GM12878 (cell line): ENCODE measurements around the gene NOL12. TPM values are rescaled to one million over a fixed set of nuclear protein-coding genes. Genes with fewer than 3 reads are reported as not detected.
A peak's percentile ranks its signal among the peaks of the same experiment; 100 is the strongest.

ENCODE experiments used
- ATAC-seq: fragments of 200-7000 bp; cut with Tn5 transposase; 3 replicates; pipeline ENCODE4 v1.9.1; 2020; ENCODE audit warnings: mild to moderate bottlenecking, moderate library complexity
- BruUV-seq: library from RNA; stranded (reverse); fragments of 400-500 nt; replicated peaks from 2 replicates; lab custom pipeline; 2021; lab: Mats Ljungman, UMichigan
- CTCF ChIA-PET: fragments of 300-600 bp; sonication (Branson Sonifier 250); formaldehyde crosslinking; extraction: SDS; loops from one replicate; lab custom pipeline; 2021; ENCODE audit warnings: inconsistent platforms; lab: Yijun Ruan, JAX
- POLR2A ChIA-PET: fragments of 350-600 bp; formaldehyde crosslinking; extraction: SDS; loops from one replicate; lab custom pipeline; 2021; ENCODE audit warnings: inconsistent platforms; lab: Charles Lee
- RAD21 ChIA-PET: fragments of 300-600 bp; sonication (Branson Sonifier 250); formaldehyde crosslinking; loops from one replicate; lab custom pipeline; 2023; ENCODE audit warnings: antibody characterized with exemption; ENCODE audit not compliant: unreplicated experiment; lab: Charles Lee
- SMC1A ChIA-PET: fragments of 300-600 bp; sonication (Branson Sonifier 250); formaldehyde crosslinking; loops from one replicate; lab custom pipeline; 2023; ENCODE audit not compliant: unreplicated experiment, uncharacterized antibody; lab: Charles Lee
- DNase-seq: peaks from one replicate; pipeline ENCODE4 v3.0.0-alpha.2; 2011; ENCODE audit warnings: low read depth, low spot score
- FAIRE-seq: peaks from 3 replicates; lab custom pipeline; 2011; peaks lifted over from hg19 to GRCh38; lab: Jason Lieb, UNC
- H2AFZ ChIP-seq: 2 replicates; pipeline ENCODE4 v1.6.0; 2011; ENCODE audit warnings: low read depth, low read length, control low read depth; ENCODE audit not compliant: control insufficient read depth
- H3K27ac ChIP-seq: 2 replicates; pipeline ENCODE4 v1.5.1; 2011; ENCODE audit warnings: control low read depth; ENCODE audit not compliant: control insufficient read depth, insufficient read depth
- H3K27me3 ChIP-seq, 2 experiments: replicated peaks in 1 of 2; 2 replicates each; pipeline versions ENCODE4 v1.6.0 to v1.6.1; 2011; ENCODE audit warnings: low read length in 1 of 2; ENCODE audit not compliant: control insufficient read depth in 2 of 2, insufficient read depth in 2 of 2
- H3K36me3 ChIP-seq, 2 experiments: 2 replicates each; pipeline ENCODE4 v1.5.1; 2011; ENCODE audit warnings: low read length in 1 of 2; ENCODE audit not compliant: control insufficient read depth in 2 of 2, insufficient read depth in 2 of 2
- H3K4me1 ChIP-seq: 2 replicates; pipeline ENCODE4 v1.6.1; 2011; ENCODE audit warnings: mild to moderate bottlenecking, low read length, moderate library complexity, mixed read lengths; ENCODE audit not compliant: control insufficient read depth, insufficient read depth
- H3K4me2 ChIP-seq: 2 replicates; pipeline ENCODE4 v1.6.0; 2011; ENCODE audit warnings: control low read depth; ENCODE audit not compliant: control insufficient read depth, insufficient read depth
- H3K4me3 ChIP-seq: fragments of 200-600 bp; sonication (generic); 2 replicates; pipeline ENCODE4 v1.5.1; 2016
- H3K79me2 ChIP-seq: 2 replicates; pipeline ENCODE4 v1.6.0; 2011; ENCODE audit warnings: low read length; ENCODE audit not compliant: control insufficient read depth, insufficient read depth
- H3K9ac ChIP-seq: 2 replicates; pipeline ENCODE4 v1.8.0; 2011; ENCODE audit warnings: low read length, control low read depth, mixed read lengths; ENCODE audit not compliant: control insufficient read depth, insufficient read depth
- H3K9me3 ChIP-seq: replicated peaks from 3 replicates; pipeline ENCODE4 v1.5.1; 2011; ENCODE audit warnings: mild to moderate bottlenecking, low read length; ENCODE audit not compliant: control insufficient read depth, insufficient read depth
- H4K20me1 ChIP-seq: 2 replicates; pipeline ENCODE4 v1.6.0; 2011; ENCODE audit not compliant: control insufficient read depth, insufficient read depth
- CHD1 ChIP-seq: IDR thresholded peaks from 2 replicates; pipeline ENCODE4 v1.6.1; 2012; ENCODE audit warnings: low read depth, low read length, improper control_type of control experiment
- CREB1 ChIP-seq: IDR thresholded peaks from 2 replicates; pipeline ENCODE4 v1.6.1; 2012; ENCODE audit warnings: low read depth, mild to moderate bottlenecking, inconsistent platforms
- HDAC2 ChIP-seq: fragments of 200-600 bp; sonication (generic); IDR thresholded peaks from 2 replicates; pipeline ENCODE4 v1.6.1; 2017
- PBX3 ChIP-seq: IDR thresholded peaks from 2 replicates; pipeline ENCODE4 v1.6.1; 2011; ENCODE audit warnings: mild to moderate bottlenecking, low read depth, low read length, moderate library complexity; ENCODE audit not compliant: insufficient replicate concordance
- RELA ChIP-seq: fragments of 450-650 bp; IDR thresholded peaks from 2 replicates; pipeline ENCODE4 v1.8.0; 2014; ENCODE audit warnings: borderline replicate concordance; ENCODE audit not compliant: partially characterized antibody
- SIX5 ChIP-seq: IDR thresholded peaks from 2 replicates; pipeline ENCODE4 v1.6.1; 2011; ENCODE audit warnings: mild to moderate bottlenecking, low read depth, low read length, moderate library complexity; ENCODE audit not compliant: severe bottlenecking
- SREBF1 ChIP-seq: IDR thresholded peaks from 2 replicates; pipeline ENCODE4 v1.6.1; 2012; ENCODE audit warnings: mild to moderate bottlenecking, low read length
- YY1 ChIP-seq: IDR thresholded peaks from 2 replicates; pipeline ENCODE4 v1.6.1; 2011; ENCODE audit warnings: low read depth, mild to moderate bottlenecking, low read length
- ZNF207 ChIP-seq: fragments of 450-650 bp; IDR thresholded peaks from 2 replicates; pipeline ENCODE4 v1.6.1; 2014; ENCODE audit warnings: antibody characterized with exemption, mild to moderate bottlenecking, borderline replicate concordance
- ZNF384 ChIP-seq: IDR thresholded peaks from 2 replicates; pipeline ENCODE4 v1.6.1; 2012; ENCODE audit warnings: low read depth, mild to moderate bottlenecking, low read length, improper control_type of control experiment, borderline replicate concordance
- WGBS: methylation state at CpG from one replicate; pipeline ENCODE4 v1.1.6; 2016; ENCODE audit warnings: low lambda C conversion rate; ENCODE audit not compliant: insufficient replicate concordance, insufficient coverage; ENCODE audit errors: missing lambda C conversion rate; 5-methylcytosine and 5-hydroxymethylcytosine counted together
- in situ Hi-C: fragments of 300-500 bp; cut with MboI; formaldehyde crosslinking; loops from 9 replicates; pipeline ENCODE4 v1.14.3; 2018; ENCODE audit warnings: mixed read lengths
- intact Hi-C: fragments of 100-400 bp; cut with micrococcal nuclease; formaldehyde crosslinking; loops from one replicate; pipeline ENCODE4 v1.14.2; 2022; ENCODE audit not compliant: unreplicated experiment
- polyA plus RNA-seq, 11 experiments: library from polyadenylated mRNA; depleted of rRNA in 4 of 11; unstranded in 6 of 11; stranded (reverse) in 5 of 11; fragments of >200 nt; fragmentation: Nextera tagmentation in 4 of 11; fragmentation: Illumina TruSeq in 1 of 11; extraction: Ambion mirVana in 4 of 11; extraction: Trizol in 1 of 11; gene quantifications; 1 replicate in 1 of 11; 2 replicates in 10 of 11; pipeline versions ENCODE4 v1.2.1 to v1.2.3, GENCODE V29; 2011 to 2016; ENCODE audit warnings: inconsistent platforms in 2 of 11, missing spikeins in 2 of 11, low read depth in 1 of 11
- total RNA-seq, 4 experiments: library from RNA; depleted of rRNA in 3 of 4; stranded (reverse); fragments of >200 nt in 3 of 4; fragmentation: Illumina TruSeq in 1 of 4; extraction: Trizol in 1 of 4; gene quantifications; 2 replicates each; pipeline versions ENCODE4 v1.2.1 to v1.2.3, GENCODE V29; 2013 to 2021
- TF ChIP-seq, protein P1 (sequence below): fragments of 450-650 bp; formaldehyde crosslinking; IDR thresholded peaks from 2 replicates; pipeline ENCODE4 v1.5.0; 2022; ENCODE audit warnings: mild to moderate bottlenecking, missing genetic modification characterization
- TF ChIP-seq, protein P2 (sequence below): fragments of 450-650 bp; IDR thresholded peaks from 2 replicates; pipeline ENCODE4 v1.6.1; 2016; ENCODE audit warnings: mild to moderate bottlenecking
- TF ChIP-seq, protein P3 (sequence below): IDR thresholded peaks from 2 replicates; pipeline ENCODE4 v1.6.1; 2011; ENCODE audit warnings: low read depth, low read length, improper control_type of control experiment, borderline replicate concordance

Gene NOL12
- total and polyA plus RNA-seq, 10 of the 15 experiments (the other 5 are each of a cell fraction or from before 2014, with no cell fraction given), result 3.3 to 69.4 (median 41.1) TPM

DNA sequence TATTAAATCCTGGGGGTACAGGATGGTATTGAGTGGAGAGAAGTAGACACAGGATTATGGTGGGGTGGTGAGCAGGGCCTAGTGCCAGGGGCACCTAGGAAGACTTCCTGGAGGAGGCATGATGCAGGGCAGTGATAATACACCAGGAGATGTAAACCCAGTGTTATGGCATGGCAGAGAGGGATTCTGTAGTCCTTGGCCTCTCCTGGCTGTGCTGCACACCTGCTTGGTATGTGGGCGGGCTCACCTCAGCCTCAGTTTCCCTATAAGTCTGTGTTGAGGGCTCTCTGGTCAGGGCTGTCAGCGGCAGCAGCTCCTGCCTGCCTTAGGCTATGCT, 25.5 kb upstream of the NOL12 start:
- BruUV-seq, result no TSS peak
- Histone ChIP-seq H3K4me1 (peaks cover 12% of the 10 kb centered on the region), H3K9ac (peak overlapping the region; percentile 70), H3K9me3 (no peaks in the 10 kb centered on the region), H3K27me3 (no peaks in the 10 kb centered on the region), H3K4me2 (peak overlapping the region; percentile 96), H2AFZ (no peak overlapping the region), H3K4me3 (peak overlapping the region; percentile 82), H4K20me1 (no peaks in the 10 kb centered on the region), H3K36me3 (peaks cover 0 to 7% of the 10 kb centered on the region in 2 experiments; a peak in 2 of 4 replicates), H3K79me2 (peaks cover 51% of the 10 kb centered on the region), H3K27ac (no peak overlapping the region)
- ChIA-PET SMC1A (interaction anchor here (1.0 to 7.9 kb wide), 10 partner anchors 11 to 203 kb away, joined by 3 to 157 read pairs (median 21); partner anchors contain the start of genes GCAT, GGA1, LGALS1 and NOL12), RAD21 (interaction anchor here (1.2 to 9.1 kb wide), 13 partner anchors 11 to 293 kb away, joined by 3 to 173 read pairs (median 9); partner anchors contain the start of genes ANKRD54, C22orf23, GCAT and GGA1), POLR2A (interaction anchor here (1.0 to 9.6 kb wide), 7 partner anchors 9 to 54 kb away, joined by 3 to 209 read pairs (median 6); partner anchors contain the start of genes LGALS1 and NOL12), CTCF (interaction anchor here (0.8 to 11.7 kb wide), 16 partner anchors 15 to 293 kb away, joined by 3 to 414 read pairs (median 6); partner anchors contain the start of genes C22orf23, GGA1, LGALS1 and NOL12)
- 0% methylated on average over 2 of the region's 2 CpGs for WGBS
- TF ChIP-seq CHD1 (no peak), CREB1 (no peak), SREBF1 (no peak), ZNF384 (no peak), PBX3 (no peak), SIX5 (no peak), ZNF207 (no peak), RELA (no peak), YY1 (no peak), HDAC2 (no peak)
- TF ChIP-seq, protein P1, sequence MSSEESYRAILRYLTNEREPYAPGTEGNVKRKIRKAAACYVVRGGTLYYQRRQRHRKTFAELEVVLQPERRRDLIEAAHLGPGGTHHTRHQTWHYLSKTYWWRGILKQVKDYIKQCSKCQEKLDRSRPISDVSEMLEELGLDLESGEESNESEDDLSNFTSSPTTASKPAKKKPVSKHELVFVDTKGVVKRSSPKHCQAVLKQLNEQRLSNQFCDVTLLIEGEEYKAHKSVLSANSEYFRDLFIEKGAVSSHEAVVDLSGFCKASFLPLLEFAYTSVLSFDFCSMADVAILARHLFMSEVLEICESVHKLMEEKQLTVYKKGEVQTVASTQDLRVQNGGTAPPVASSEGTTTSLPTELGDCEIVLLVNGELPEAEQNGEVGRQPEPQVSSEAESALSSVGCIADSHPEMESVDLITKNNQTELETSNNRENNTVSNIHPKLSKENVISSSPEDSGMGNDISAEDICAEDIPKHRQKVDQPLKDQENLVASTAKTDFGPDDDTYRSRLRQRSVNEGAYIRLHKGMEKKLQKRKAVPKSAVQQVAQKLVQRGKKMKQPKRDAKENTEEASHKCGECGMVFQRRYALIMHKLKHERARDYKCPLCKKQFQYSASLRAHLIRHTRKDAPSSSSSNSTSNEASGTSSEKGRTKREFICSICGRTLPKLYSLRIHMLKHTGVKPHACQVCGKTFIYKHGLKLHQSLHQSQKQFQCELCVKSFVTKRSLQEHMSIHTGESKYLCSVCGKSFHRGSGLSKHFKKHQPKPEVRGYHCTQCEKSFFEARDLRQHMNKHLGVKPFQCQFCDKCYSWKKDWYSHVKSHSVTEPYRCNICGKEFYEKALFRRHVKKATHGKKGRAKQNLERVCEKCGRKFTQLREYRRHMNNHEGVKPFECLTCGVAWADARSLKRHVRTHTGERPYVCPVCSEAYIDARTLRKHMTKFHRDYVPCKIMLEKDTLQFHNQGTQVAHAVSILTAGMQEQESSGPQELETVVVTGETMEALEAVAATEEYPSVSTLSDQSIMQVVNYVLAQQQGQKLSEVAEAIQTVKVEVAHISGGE (CRISPR knock-in tag), result no peak
- TF ChIP-seq, protein P2, sequence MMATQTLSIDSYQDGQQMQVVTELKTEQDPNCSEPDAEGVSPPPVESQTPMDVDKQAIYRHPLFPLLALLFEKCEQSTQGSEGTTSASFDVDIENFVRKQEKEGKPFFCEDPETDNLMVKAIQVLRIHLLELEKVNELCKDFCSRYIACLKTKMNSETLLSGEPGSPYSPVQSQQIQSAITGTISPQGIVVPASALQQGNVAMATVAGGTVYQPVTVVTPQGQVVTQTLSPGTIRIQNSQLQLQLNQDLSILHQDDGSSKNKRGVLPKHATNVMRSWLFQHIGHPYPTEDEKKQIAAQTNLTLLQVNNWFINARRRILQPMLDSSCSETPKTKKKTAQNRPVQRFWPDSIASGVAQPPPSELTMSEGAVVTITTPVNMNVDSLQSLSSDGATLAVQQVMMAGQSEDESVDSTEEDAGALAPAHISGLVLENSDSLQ, result no peak
- TF ChIP-seq, protein P3, sequence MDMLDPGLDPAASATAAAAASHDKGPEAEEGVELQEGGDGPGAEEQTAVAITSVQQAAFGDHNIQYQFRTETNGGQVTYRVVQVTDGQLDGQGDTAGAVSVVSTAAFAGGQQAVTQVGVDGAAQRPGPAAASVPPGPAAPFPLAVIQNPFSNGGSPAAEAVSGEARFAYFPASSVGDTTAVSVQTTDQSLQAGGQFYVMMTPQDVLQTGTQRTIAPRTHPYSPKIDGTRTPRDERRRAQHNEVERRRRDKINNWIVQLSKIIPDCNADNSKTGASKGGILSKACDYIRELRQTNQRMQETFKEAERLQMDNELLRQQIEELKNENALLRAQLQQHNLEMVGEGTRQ, result no peak
- no peak for DNase-seq
- intact Hi-C loops (loop anchor here (1.0 to 2.0 kb wide), 2 partner anchors 21 to 202 kb away; no protein-coding TSS in a partner anchor), in situ Hi-C loops (no loop called here)
- FAIRE-seq, result no peak
- ATAC-seq, result no peak
